GM20431 (cell line): ENCODE results near the gene MLXIPL.
"Not testable (repeated sequence)": the region's sequence is repeated elsewhere in the genome, so short reads cannot be mapped to it uniquely, and the experiment has no call there.

Source experiments
- in situ Hi-C: fragments of 300-500 bp; cut with MseI, MboI; formaldehyde crosslinking; loops from one replicate; pipeline ENCODE4 v1.15.0; 2020; ENCODE audit warnings: low sequenced_read_pairs; ENCODE audit not compliant: unreplicated experiment

Gene MLXIPL

DNA sequence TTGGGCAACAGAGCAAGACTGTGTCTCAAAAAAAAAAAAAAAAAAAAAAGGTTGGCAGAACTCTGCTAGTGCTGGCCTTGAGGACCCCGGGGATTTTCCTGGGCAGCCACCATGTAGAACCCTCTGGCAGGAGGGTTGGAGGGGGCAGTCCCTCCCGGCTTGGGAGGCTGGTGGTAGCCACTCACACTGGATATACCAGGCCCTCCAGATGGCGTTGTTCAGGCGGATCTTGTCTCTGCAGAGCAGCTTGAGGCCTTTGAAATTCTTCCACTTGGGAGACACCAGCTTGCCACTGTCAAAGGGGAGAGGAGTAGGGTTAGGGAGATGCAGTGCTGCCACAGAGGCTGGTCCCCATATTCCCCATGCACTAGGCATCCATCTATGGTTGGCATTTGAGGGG, 8.4 kb downstream of the MLXIPL start:
- in situ Hi-C loops = no loop called here

- in situ Hi-C loops = not testable (repeated sequence)
These were observed 9.4 kb downstream of the MLXIPL start for GRCh38 chr7:73614937-73615336.

- in situ Hi-C loops = no loop called here
These were observed 10.2 kb downstream of the MLXIPL start for GRCh38 chr7:73613954-73614735.

GRCh38 chr7:73612598-73613269, 11.6 kb downstream of the MLXIPL start:
- in situ Hi-C loops = no loop called here

GRCh38 chr7:73611017-73611555, 13.2 kb downstream of the MLXIPL start:
- in situ Hi-C loops = no loop called here

- in situ Hi-C loops = no loop called here
These were observed 14.2 kb downstream of the MLXIPL start for GRCh38 chr7:73610105-73610504.

DNA sequence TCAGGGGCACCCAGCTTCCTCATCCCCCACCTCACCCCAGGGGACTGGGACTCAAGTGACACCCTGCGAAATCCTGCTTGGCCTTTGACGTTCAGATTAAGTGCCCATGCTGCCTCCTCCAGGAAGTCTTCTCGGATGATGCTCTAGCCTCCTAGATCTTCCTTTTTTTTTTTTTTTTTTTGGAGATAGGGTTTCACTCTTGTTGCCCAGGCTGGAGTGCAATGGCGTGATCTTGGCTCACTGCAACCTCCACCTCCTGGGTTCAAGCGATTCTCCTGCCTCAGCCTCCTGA, 16.7 kb downstream of the MLXIPL start:
- in situ Hi-C loops = loop anchor here (10.0 kb wide), 1 partner anchor 127 kb away; the partner anchor contains the start of gene ABHD11

- in situ Hi-C loops = loop anchor here (10.0 kb wide), 1 partner anchor 128 kb away; the partner anchor contains the start of gene ABHD11
These were observed 17.3 kb downstream of the MLXIPL start for GRCh38 chr7:73606801-73607691.

GRCh38 chr7:73605601-73606220, 18.6 kb downstream of the MLXIPL start:
- in situ Hi-C loops = loop anchor here (10.0 kb wide), 1 partner anchor 129 kb away; the partner anchor contains the start of gene ABHD11

DNA sequence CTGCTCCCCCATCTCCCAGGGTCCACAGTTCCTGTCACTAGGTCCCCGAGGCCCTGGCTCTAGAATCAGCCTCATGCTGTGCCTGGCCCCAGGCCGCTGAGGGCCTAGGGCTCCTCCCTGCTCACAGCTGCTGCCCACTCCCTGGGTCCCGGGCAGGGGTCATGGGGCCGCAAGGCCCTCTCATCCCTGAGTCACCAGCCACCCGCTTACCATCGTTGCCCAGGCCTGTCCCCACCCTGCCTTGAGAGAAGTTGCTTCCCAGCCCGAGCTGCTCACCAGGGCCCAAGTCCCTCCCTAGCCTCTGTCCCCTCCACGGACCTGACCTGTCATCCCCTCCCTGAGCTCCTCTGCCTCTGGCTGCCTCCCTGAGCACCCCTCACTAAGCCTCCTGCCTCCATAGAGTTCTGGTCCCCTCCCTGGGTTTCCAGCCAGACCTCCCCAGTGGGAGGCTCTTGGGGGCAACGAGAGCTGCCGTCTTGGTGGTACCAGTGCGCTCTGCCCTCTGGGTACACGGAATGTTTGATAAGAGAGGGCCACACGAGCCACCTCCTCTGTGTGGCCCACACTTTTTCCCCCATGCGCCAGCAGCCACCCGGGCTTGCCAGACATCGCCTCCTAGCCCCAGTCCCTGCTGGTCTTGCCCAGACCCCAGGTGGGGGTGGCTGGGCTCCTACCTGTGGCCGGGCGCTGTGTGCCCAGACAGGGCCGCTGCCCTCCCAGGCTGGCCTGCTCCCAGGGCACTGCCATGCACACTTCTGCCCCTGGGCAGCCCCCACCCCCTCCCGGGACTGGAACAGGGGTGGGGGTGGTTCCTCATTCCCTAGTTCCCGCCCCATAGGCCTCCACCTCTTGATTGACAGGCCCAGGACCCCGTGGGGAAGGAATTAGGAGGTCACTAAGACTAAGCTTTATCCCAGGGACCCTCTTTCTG, 21.3 kb downstream of the MLXIPL start:
- in situ Hi-C loops = loop anchor here (10.0 kb wide), 1 partner anchor 132 kb away; the partner anchor contains the start of gene ABHD11

- in situ Hi-C loops = loop anchor here (10.0 kb wide), 1 partner anchor 135 kb away; the partner anchor contains the start of gene ABHD11
These were observed 24.4 kb downstream of the MLXIPL start for GRCh38 chr7:73599916-73600315.

DNA sequence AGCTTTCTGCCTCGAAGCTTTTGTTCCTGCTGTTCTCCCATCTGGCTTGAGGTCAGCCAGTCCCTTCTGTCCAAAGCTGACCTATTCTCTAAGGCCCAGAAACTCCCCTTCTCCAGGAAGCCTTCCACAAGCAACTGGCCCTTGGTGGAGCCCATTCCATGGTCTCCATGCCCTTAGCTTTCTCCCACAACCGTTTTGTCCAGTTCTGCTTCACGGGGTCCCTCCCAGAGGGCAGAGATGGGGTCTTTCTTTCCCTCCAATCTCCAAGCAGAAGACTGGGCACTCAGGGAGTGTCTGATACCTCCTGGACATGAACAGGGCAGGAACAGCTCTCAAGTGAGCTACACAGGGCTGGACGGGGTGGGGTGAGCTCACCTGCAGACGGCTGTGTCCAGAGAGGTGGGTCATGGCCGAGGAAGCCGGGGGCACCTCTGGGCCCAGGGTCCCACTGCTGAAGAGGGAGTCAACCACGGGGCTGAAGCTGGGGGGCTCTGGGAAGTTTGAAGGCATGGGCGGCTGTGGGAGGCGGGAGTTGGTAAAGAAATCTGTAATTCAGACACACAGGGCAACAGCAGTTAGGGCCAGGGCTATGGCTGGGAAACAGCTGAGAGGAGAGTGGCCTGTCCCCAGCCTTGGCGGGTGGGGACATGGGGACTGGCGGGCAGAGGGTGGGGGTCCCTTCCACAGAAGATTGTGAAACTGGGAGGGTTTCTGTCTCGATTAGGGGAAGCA, 25.0 kb downstream of the MLXIPL start:
- in situ Hi-C loops = no loop called here

DNA sequence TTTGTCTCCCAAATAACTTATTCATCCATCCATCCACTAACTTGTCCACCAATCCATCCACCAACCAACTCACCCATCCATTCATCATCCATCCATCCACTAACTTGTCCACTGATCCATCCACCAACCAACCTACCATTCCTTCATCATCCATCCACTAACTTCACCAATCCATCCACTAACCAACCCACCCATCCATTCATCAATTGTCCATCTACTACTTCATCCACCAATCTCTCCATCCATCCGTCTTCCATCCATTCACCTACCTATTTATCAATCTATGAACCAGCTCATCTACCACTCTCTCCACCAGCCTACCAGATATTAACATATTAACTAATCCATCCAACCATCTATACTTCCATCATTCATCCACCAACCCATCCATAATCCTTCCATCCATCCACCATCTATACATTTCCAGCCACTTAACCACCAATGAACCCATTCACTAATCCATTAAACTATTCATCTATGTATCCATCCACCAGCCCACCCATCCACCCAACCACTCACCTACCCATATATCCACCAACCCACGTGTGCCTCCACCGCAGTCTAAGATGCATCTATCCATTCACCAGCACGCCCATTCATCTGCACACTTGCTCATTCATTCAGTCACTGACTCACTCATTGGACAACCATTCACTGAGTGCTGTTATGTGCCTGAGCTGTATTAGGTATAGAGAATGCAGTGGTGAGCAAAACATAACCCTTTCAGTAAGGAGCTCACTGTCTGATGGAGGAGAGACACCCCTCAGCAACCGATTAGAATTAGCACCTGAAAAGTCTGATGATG, 26.1 kb downstream of the MLXIPL start:
- in situ Hi-C loops = no loop called here

GRCh38 chr7:73596191-73597065, 27.9 kb downstream of the MLXIPL start:
- in situ Hi-C loops = no loop called here

DNA sequence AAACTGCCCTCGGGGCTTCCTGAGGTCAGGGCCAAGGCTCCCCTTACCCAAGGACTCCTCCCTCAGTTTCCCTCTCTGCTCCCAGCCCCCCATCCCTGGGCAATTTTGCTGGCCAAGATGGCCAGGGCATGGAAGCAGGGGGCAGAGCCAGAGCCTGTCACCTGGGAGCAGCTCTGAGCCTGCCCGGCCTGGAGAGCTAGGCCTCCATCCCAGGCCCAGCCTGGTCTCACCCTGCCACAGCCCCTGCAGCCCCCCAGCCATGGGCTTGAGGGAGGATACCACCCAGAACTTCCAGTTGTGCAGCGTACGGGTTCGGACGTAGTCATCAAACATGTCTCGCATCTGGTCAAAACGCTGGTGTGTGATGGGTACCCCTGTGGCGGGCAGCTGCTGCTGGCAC, 29.0 kb downstream of the MLXIPL start:
- in situ Hi-C loops = no loop called here
